Measurements from ENCODE around the gene FAM111A. TPM values are rescaled to one million over a fixed set of nuclear protein-coding genes. Genes with fewer than 3 reads are reported as not detected.
A peak's percentile ranks its signal among the peaks of the same experiment; 100 is the strongest.

The FAM111A gene
- total and polyA plus RNA-seq, 4 donors = 14.9 to 73.3 (median 39.4) TPM

GRCh38 chr11:59193587-59194130 lies 51.0 kb downstream of the FAM111A start:
- peaks cover 0 to 85% (median 48%) of the 10 kb centered on the region in 4 donors for H3K36me3 ChIP-seq (ENCODE audit: control insufficient read depth in 4 of 4, insufficient read depth in 4 of 4, low read length in 4 of 4)

GRCh38 chr11:59195586-59195985 lies 52.9 kb downstream of the FAM111A start:
- Histone ChIP-seq H3K36me3 (ENCODE audit: control insufficient read depth in 4 of 4, insufficient read depth in 4 of 4, low read length in 4 of 4) (peaks cover 0 to 80% (median 42%) of the 10 kb centered on the region in 4 donors), H3K9me3 (ENCODE audit: control insufficient read depth in 4 of 4, insufficient read depth in 3 of 4, low read length in 3 of 4) (no peaks in the 10 kb centered on the region), H3K27ac (ENCODE audit: low read depth in 1 of 2, low read length in 1 of 2) (no peak overlapping the region), H3K4me3 (no peak overlapping the region), H3K4me1 (ENCODE audit: control insufficient read depth in 5 of 5, insufficient read depth in 5 of 5, low read length in 5 of 5) (peaks cover 0 to 40% (median 23%) of the 10 kb centered on the region in 5 donors), H3K9ac (ENCODE audit: insufficient read depth in 1 of 2, low read length in 2 of 2) (no peak overlapping the region), H3K27me3 (ENCODE audit: control insufficient read depth in 3 of 3, insufficient read depth in 3 of 3, low read length in 2 of 3) (no peaks in the 10 kb centered on the region)
- TF ChIP-seq CTCF (IDR thresholded peaks at IDR 0.05; ENCODE audit: control extremely low read depth, extremely low read depth) = no peak
- ATAC-seq (ENCODE audit: insufficient read depth, low FRiP score) = no peak
- DNase-seq = no peak
- 62 to 65% methylated on average over 4 of the region's 4 CpGs for WGBS, 2 donors

More at GRCh38 chr11:59193587-59194130, 51.0 kb downstream of the FAM111A start:
- 87 to 93% methylated on average over 10 of the region's 10 CpGs for WGBS, 2 donors
- TF ChIP-seq CTCF (IDR thresholded peaks at IDR 0.05; ENCODE audit: control extremely low read depth, extremely low read depth) = no peak
- Histone ChIP-seq H3K4me1 (ENCODE audit: control insufficient read depth in 5 of 5, insufficient read depth in 5 of 5, low read length in 5 of 5) (peaks cover 0 to 40% (median 34%) of the 10 kb centered on the region in 5 donors), H3K9ac (ENCODE audit: insufficient read depth in 1 of 2, low read length in 2 of 2) (no peak overlapping the region), H3K27ac (ENCODE audit: low read depth in 1 of 2, low read length in 1 of 2) (peak overlapping the region in 1 of 2 donors; percentile 28), H3K4me3 (no peak overlapping the region), H3K27me3 (ENCODE audit: control insufficient read depth in 3 of 3, insufficient read depth in 3 of 3, low read length in 2 of 3) (no peaks in the 10 kb centered on the region), H3K9me3 (ENCODE audit: control insufficient read depth in 4 of 4, insufficient read depth in 3 of 4, low read length in 3 of 4) (no peaks in the 10 kb centered on the region)
- no peak for DNase-seq
- no peak for ATAC-seq (ENCODE audit: insufficient read depth, low FRiP score)

- H3K36me3 ChIP-seq (ENCODE audit: control insufficient read depth in 4 of 4, insufficient read depth in 4 of 4, low read length in 4 of 4) = peaks cover 0 to 80% (median 41%) of the 10 kb centered on the region in 4 donors
- DNase-seq = no peak
- 67 to 76% methylated on average over 2 of the region's 2 CpGs for WGBS, 2 donors
- H3K9me3 ChIP-seq (ENCODE audit: control insufficient read depth in 4 of 4, insufficient read depth in 3 of 4, low read length in 3 of 4) = no peaks in the 10 kb centered on the region
- H3K4me3 ChIP-seq = no peak overlapping the region
- H3K27me3 ChIP-seq (ENCODE audit: control insufficient read depth in 3 of 3, insufficient read depth in 3 of 3, low read length in 2 of 3) = no peaks in the 10 kb centered on the region
- H3K9ac ChIP-seq (ENCODE audit: insufficient read depth in 1 of 2, low read length in 2 of 2) = no peak overlapping the region
- no peak for ATAC-seq (ENCODE audit: insufficient read depth, low FRiP score)
- H3K4me1 ChIP-seq (ENCODE audit: control insufficient read depth in 5 of 5, insufficient read depth in 5 of 5, low read length in 5 of 5) = peaks cover 0 to 49% (median 23%) of the 10 kb centered on the region in 5 donors
- no peak overlapping the region for H3K27ac ChIP-seq (ENCODE audit: low read depth in 1 of 2, low read length in 1 of 2)
- TF ChIP-seq CTCF (IDR thresholded peaks at IDR 0.05; ENCODE audit: control extremely low read depth, extremely low read depth) = no peak
These were observed 54.1 kb downstream of the FAM111A start for GRCh38 chr11:59196777-59197176.

All from lung (tissue), 12 donors.